GM21423 (cell line): ENCODE measurements around the gene SNX1.

Experiments
- ATAC-seq: cut with Tn5 transposase; IDR thresholded peaks from one replicate; pipeline ENCODE4 v1.9.1; 2021; ENCODE audit warnings: mild to moderate bottlenecking, moderate library complexity; ENCODE audit not compliant: unreplicated experiment

The SNX1 gene

DNA sequence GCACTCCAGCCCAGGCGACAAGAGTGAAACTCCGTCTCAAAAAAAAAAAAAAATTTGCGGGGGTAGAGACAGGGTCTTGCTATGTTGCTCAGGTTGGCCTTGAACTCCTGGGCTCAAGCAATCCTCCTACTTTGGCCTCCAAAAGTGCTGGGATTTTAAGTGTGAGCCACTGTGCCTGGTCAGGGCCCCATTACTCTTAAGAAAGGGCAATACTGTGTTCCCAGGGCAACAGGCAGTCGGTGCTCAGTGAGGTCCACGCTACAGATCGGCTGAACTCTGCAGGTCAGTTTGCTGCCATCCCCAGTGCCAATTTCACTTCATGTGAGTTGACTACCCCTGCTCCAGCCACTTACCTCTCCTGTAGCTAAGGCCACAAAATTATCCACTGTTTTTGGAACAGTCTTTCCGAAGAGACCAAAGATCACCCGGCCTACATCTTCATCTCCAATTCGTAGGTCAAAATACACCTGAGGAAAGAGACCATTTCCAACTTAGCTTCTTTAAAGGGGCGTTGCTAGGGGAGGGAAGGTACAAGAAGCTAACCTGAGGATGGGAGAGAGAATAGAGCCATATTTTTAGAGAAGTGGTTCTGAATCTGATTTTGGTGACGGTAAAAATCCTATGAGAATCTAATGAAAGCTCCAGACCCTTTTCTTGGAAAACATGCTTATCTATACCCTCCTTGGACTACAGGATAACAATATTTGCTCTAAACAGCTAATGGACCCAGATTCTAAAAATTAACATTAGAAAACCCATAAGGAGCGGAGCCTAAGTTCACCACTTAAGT, 66.1 kb downstream of the SNX1 start:
- ATAC-seq = no peak

DNA sequence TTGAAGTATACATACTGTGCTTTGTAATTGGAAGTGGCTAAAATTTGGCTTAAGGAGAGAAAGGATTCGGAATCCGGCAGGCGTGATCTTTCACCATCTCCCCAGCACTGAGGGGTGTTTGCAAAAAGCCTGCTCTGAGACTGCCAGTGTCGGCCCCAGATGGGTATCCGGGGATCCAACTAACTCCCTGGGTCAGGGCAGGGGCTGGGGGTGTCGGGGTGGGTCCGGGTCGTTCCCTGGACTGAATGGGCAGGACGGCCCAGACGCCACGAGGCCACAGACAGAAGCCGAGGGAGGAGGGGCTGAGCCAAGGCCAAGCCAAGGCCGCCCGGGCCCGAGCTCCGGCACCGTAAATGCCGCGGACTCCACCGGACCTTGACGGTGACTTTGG, 66.7 kb downstream of the SNX1 start:
- peak; percentile 8 for ATAC-seq

DNA sequence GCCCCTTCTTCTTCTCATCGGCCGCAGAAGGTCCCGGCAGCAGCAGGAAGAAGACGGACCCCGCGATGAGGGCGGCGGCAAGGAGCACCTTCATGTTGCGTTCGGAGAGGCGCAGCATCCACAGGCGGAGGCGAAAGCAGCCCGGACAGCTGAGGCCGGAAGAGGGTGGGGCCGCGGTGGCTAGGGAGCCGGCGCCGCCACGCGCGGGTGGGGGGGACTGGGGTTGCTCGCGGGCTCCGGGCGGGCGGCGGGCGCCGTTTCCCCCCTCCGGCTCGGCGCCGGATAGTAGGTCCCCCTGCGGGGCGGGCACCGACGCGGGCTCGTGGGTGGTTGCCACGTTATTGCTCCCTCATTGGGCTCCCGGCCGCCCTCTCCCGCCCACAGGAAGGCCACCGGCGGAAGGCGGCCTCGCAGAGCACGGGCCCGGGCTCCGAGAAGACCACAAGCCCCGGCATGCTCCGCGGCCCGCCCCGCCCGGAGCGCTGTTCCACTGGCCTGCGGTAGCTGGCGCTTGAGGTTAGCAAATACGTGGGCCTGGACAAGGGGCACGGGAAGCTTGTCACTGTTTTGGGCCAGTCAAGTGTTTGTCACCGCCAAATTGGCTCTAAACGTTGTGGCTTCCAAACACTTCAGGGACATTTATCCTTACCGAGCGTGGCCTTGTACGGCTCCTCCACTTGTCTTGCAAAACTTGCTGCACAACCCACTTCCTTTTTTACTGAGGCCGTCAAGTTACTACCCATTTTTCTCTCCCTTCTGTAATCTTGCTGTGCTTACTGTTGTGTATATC, 67.3 kb downstream of the SNX1 start, which contains the start of gene PPIB:
TSS of gene PPIB (minus strand) at position 154 of the 790 bp plus-strand sequence. CDS start at position 118, 36 bp downstream.
- ATAC-seq = peak; percentile 93

DNA sequence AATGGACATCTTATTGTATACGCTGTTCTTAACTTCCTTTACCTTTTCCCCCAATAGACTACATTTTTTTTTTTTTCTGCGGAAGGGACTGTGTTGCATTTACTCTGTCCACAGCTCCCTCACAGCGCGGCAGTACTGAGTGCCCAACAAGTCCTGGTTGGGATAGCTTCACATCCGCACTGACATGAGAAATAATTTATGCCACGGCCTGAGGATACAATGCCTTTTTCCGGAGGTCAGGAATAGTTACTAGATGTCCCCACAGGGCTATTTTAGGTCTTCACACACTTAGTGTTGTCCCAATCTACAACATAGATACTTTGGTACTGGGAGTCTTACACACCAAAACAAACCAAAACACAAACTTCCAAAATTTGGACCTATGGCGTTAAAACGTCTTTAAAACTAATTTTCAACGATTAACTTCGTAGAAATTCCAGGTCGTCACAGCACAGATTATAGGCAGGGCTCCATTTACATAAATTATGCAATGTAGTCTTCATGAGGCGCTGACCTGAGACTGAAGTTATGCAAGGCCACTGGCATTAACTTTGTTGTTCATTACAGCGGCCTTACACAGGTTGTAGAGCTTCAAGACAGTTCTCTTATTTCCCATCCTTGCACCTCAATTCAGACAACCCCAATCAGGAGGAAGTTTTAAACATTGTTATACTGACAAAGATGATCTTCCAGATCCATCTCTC, 68.0 kb downstream of the SNX1 start:
- ATAC-seq = peak; percentile 2

DNA sequence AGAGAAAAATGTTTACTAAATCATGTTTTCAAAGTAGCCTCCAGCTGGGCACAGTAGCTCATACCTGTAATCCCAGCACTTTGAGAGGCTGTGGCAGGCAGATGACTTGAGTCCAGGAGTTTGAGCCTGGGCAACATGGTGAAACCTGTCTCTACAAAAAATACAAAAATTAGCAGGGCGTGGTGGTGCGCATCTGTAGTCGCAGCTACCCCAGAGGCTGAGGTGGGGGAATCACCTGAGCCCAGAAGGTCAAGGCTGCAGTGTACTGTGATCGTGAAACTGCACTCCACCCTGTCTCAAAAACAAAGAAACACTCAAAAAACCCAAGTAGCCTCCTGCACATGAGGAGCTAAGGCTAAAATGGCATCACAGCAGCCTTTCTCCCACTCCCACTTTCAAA, 68.7 kb downstream of the SNX1 start:
- no peak for ATAC-seq

DNA sequence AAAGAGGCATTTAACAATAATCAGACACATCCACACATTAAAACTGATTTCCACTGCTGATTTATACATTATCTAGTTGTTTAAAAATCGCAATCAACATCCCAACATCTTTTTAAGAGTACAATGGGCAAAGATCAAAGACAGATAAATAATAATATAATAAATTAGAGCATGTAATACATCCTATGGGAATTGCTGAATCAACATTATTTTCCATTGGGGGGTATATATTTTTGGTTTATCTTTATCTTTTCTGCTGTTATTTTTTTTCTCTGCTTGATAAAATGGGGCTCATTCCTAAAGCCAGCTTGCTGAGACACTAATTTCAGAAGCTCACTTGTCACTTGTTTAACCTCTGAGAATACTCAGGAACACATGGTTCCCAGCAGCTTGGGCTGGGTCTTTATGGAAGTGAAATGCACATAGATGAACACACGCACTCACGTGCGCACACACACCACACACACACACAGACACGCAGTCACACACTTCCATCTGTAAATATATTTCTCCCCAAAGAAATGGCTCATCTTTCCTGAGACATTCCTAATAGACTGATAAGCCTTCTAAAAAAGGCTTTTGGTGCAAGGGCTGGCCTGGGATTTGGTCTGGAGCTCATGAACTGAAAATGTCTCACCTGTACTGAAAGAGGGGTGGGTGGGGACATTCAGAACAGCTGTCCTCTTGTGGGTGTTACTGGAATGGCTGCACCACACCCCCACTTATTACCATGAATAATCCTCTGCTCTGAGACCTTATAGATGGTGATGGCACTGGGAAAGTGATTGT, 70.5 kb downstream of the SNX1 start:
- ATAC-seq = no peak

DNA sequence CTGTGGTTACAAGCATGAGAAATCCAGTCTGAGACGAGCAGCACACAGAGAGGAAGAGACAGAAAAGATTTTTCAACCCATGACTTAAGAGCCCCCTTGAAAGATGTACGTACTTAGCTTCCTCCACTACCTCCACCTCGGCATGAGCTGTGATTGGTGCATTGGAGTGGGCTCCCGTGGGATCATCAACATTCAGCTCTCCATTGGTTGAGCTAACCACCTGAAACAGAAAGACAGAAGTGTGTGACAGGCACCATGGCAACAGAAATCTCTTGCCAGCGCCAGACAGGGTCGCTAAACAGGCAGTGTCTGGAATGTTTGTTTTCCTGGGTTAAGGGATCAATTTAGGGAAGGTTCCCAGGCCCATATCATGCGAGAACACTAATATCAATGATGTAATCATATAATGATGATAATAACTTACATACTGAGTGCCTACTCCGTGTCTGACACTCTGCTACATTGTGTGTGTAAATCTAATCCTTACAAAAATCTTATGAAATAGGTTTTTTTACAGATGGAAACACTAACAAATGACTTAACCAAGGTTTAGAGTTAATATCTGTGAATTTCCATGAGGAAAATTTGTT, 84.5 kb downstream of the SNX1 start:
- peak; percentile 71 for ATAC-seq

DNA sequence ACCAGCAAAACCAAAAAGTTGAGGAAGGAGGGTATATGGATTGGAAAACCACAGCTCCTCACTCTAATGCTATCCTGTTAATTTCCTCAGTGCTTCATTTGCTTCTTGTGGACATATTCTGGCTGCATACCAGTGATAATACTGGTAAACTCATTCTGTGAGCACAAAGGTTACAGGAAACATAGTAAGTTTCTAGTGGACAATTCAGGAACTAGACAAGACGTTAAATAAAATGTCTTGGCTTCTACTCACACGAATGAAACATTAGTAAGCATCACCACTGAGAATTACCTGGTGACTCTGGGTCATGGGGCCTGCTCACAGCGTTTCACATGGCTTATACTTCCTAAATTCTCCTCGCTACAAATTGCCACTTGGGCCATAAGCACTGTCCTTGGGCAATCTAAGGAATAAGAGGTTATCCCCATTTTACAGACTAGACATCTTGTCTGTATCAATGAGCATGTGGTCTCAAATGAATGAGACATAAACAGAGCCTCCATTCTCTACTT, 87.1 kb downstream of the SNX1 start:
- ATAC-seq = no peak

DNA sequence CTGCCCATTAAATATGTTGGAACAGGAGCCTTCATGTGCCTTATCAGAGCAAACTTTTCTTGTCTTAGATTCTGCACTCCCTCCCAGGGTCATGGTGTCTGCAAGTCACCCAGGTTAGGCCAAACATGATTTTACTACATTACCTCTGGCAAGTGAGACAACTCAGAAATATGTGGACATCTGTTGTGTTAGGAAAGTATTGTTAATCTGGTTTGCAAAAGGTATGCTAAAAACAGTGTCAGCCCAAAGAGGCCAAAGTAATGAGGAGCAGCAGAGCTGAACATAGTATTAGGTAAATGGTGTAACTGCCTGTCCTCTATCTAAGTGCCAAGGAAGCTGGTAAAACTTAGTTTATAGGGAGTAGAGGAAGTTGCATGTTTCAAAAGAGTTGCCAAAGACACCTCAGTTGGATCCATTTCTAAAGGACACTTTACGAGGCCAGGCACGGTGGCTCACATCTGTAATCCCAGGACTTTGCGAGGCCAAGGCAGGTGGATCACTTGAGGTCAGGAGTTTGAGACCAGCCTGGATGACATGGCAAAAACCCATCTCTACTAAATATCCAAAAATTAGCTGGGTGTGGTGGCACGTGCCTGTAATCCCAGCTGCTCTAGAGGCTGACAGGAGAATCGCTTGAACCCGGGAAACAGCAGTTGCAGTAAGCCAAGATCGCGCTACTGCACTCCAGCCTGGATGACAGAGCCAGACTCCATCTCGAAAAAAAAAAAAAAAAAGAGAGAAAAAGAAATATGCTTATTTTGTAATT, 89.5 kb downstream of the SNX1 start:
- no peak for ATAC-seq

DNA sequence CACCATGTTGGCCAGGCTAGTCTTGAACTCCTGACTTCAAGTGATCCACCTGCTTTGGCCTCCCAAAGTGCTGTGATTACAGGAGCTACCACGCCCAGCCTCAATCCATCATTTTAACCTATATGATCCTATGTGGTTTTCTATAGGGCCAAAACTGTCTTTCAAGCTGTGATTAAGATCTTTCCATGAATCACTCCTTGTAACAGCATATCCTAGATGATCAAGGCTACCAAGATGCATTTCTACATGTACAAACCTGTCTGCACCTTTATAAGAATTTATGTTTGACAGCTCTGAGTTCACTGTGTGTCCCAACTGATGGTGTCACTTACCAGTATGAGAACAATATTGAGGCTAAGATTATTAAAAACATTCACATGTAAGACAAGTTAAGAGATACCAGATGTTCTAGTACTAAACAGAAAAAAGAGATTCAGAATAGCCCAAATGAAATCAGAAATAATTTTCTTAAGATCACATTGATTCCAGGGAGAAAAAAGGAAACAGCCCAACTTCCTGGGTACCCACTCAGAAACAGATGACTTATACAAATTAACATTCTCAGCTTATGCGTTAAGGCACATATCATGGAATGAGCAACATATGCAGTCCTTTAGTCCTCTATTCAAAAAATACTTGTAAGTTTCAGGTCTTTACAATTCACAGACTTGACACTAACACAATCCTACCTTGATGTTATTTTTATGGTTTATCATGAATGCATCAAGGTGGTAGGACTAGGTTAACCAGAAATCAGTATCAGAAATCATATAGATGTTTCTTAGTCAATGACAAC, 91.8 kb downstream of the SNX1 start:
- ATAC-seq = no peak
